Esophagus (tissue), 2 donors: ENCODE measurements around the gene ERCC1. TPM values are rescaled to one million over a fixed set of nuclear protein-coding genes. Genes with fewer than 3 reads are reported as not detected.
A peak's percentile ranks its signal among the peaks of the same experiment; 100 is the strongest.
"Not testable (repeated sequence)": the region's sequence is repeated elsewhere in the genome, so short reads cannot be mapped to it uniquely, and the experiment has no call there.

Experiments
- H3K27ac ChIP-seq, 2 donors: one replicate each; pipeline ENCODE4 v1.5.1; 2013; ENCODE audit warnings: low read depth in 2 of 2, mild to moderate bottlenecking in 2 of 2, inconsistent platforms in 1 of 2, low read length in 1 of 2, moderate library complexity in 1 of 2
- H3K27me3 ChIP-seq, 2 donors: one replicate each; pipeline ENCODE4 v1.6.1; 2013; ENCODE audit warnings: low read length in 2 of 2, control low read depth in 1 of 2, mild to moderate bottlenecking in 1 of 2; ENCODE audit not compliant: insufficient read depth in 2 of 2, control insufficient read depth in 1 of 2
- H3K36me3 ChIP-seq, 2 donors: one replicate each; pipeline ENCODE4 v1.6.1; 2013; ENCODE audit warnings: low read length in 1 of 2; ENCODE audit not compliant: control insufficient read depth in 2 of 2, insufficient read depth in 2 of 2
- H3K4me1 ChIP-seq, 2 donors: one replicate each; pipeline ENCODE4 v1.6.1; 2013; ENCODE audit warnings: low read length in 1 of 2; ENCODE audit not compliant: control insufficient read depth in 2 of 2, insufficient read depth in 2 of 2
- H3K4me3 ChIP-seq, 2 donors: one replicate each; pipeline ENCODE4 v1.5.1; 2013; ENCODE audit warnings: low read length in 2 of 2, mild to moderate bottlenecking in 2 of 2, low read depth in 1 of 2, moderate library complexity in 1 of 2
- H3K9me3 ChIP-seq, 2 donors: one replicate each; pipeline ENCODE4 v1.6.1; 2013; ENCODE audit warnings: mild to moderate bottlenecking in 2 of 2, low read depth in 1 of 2, low read length in 1 of 2, moderate library complexity in 1 of 2; ENCODE audit not compliant: control insufficient read depth in 2 of 2, insufficient read depth in 1 of 2
- WGBS, 2 donors: extraction: QIAGEN DNeasy Blood & Tissue Kit; methylation state at CpG; one replicate each; pipeline ENCODE4 v1.1.7; 2013; 5-methylcytosine and 5-hydroxymethylcytosine counted together
- polyA plus RNA-seq, 2 donors: library from polyadenylated mRNA; stranded (reverse); fragments of 200-250 nt; gene quantifications; one replicate each; pipeline ENCODE4 v1.2.3, GENCODE V29; 2013
- donor health status: healthy with polysubstance abuse.
- donor health status: Bipolar disorder and iron deficiency.

The ERCC1 gene
- polyA plus RNA-seq, 2 donors: 33.3 to 33.4 TPM

DNA sequence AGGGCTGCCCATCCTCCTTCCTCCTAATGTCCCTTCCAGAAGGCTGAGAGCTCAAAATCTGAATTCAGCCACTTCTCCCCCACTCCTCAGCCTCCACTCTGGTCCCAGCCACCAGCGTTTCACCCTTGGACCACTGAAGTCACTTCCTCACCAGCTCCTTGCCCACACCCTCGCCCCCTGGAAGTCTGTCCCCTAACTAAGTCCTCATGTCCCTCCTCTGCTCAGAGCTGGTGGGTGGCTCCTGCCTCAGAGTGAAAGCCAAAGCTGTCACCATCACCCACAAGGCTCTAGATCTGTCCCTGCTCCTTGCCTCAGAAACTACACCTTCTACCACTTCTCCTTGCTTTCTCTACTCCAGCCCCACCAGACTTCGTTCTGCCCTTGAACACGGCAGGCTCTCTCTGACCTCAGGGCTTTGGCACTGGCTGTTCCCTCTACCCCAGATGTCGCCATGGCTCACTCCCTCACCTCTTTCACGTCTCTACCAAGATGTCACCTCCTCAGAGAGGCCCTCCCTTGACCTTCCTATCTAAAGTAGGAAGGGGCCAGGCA is 1.7 kb downstream of the ERCC1 start:
- 67 to 71% methylated on average over 6 of the region's 6 CpGs for WGBS, 2 donors
- Histone ChIP-seq H3K4me3 (no peak overlapping the region), H3K27ac (no peak overlapping the region), H3K4me1 (peaks cover 0 to 10% of the 10 kb centered on the region in 2 donors), H3K36me3 (peaks cover 3 to 18% of the 10 kb centered on the region in 2 donors), H3K27me3 (no peaks in the 10 kb centered on the region), H3K9me3 (no peaks in the 10 kb centered on the region)

DNA sequence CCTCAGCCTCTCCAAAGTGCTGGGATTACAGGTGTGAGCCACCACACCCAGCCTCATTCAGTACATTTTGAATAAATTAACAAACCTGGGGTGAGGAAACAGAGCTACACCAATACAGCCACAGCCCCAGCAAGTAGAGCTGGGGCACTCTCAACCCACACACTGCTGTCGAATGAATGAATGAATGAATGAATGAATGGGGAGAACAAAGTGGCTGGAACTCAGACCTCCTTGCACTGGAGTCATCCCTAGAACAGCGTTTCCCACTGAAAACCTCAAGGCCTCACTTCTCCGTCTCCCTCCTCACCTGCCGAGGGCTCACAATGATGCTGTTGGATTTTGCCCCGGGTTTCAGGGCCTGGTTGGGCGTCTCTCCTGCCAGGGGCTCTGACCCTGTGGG is 2.8 kb downstream of the ERCC1 start:
- H3K27me3 ChIP-seq: no peaks in the 10 kb centered on the region
- no peaks in the 10 kb centered on the region for H3K9me3 ChIP-seq
- H3K27ac ChIP-seq: no peak overlapping the region
- H3K4me1 ChIP-seq: peaks cover 0 to 10% of the 10 kb centered on the region in 2 donors
- 82 to 89% methylated on average over 6 of the region's 6 CpGs for WGBS, 2 donors
- no peak overlapping the region for H3K4me3 ChIP-seq
- peaks cover 3 to 18% of the 10 kb centered on the region in 2 donors for H3K36me3 ChIP-seq

DNA sequence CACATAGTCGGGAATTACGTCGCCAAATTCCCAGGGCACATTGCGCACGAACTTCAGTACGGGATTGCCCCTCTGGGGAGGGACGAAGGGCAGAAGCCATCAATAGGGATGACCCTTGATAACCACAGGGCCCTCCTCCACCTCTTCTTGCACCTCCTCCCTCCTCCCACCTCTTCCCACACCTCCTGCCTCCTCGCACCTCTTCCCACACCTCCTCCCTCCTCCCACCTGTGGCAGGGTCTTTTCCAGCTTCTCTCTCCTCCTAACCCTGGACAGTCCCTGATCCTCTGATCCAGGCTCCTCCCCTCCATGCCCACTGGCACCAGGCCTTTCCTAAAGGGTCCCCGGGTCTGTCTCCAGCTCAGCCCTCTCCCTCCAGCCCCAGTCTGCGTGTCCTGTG is 3.4 kb downstream of the ERCC1 start:
- Histone ChIP-seq H3K36me3 (peaks cover 3 to 18% of the 10 kb centered on the region in 2 donors), H3K4me1 (peaks cover 0 to 10% of the 10 kb centered on the region in 2 donors)
- WGBS, 2 donors: 80 to 85% methylated on average over 10 of the region's 10 CpGs

GRCh38 chr19:45419895-45420294 is 3.8 kb downstream of the ERCC1 start:
- Histone ChIP-seq H3K36me3 (peaks cover 3 to 18% of the 10 kb centered on the region in 2 donors), H3K4me1 (peaks cover 0 to 10% of the 10 kb centered on the region in 2 donors), H3K9me3 (no peaks in the 10 kb centered on the region), H3K27ac (no peak overlapping the region), H3K4me3 (no peak overlapping the region), H3K27me3 (no peaks in the 10 kb centered on the region)
- 40% methylated on average over 3 of the region's 3 CpGs for WGBS, 2 donors

More for the DNA sequence above, 3.4 kb downstream of the ERCC1 start:
- no peaks in the 10 kb centered on the region for H3K27me3 ChIP-seq
- H3K9me3 ChIP-seq: no peaks in the 10 kb centered on the region
- H3K27ac ChIP-seq: no peak overlapping the region
- no peak overlapping the region for H3K4me3 ChIP-seq

GRCh38 chr19:45419396-45419795 is 4.3 kb downstream of the ERCC1 start:
- H3K9me3 ChIP-seq: no peaks in the 10 kb centered on the region
- no peak overlapping the region for H3K4me3 ChIP-seq
- peak overlapping the region in 1 of 2 donors; percentile 5 for H3K27ac ChIP-seq
- H3K4me1 ChIP-seq: peaks cover 0 to 10% of the 10 kb centered on the region in 2 donors
- H3K27me3 ChIP-seq: no peaks in the 10 kb centered on the region
- H3K36me3 ChIP-seq: peaks cover 3 to 22% of the 10 kb centered on the region in 2 donors
- WGBS, 2 donors: 46 to 50% methylated on average over 4 of the region's 4 CpGs

GRCh38 chr19:45418802-45419201 is 4.9 kb downstream of the ERCC1 start:
- no peaks in the 10 kb centered on the region for H3K27me3 ChIP-seq
- WGBS, 2 donors: 74 to 77% methylated on average over 9 of the region's 9 CpGs
- H3K36me3 ChIP-seq: peaks cover 5 to 24% of the 10 kb centered on the region in 2 donors
- H3K27ac ChIP-seq: no peak overlapping the region
- no peak overlapping the region for H3K4me3 ChIP-seq
- H3K9me3 ChIP-seq: no peaks in the 10 kb centered on the region
- H3K4me1 ChIP-seq: peaks cover 0 to 10% of the 10 kb centered on the region in 2 donors

- no peaks in the 10 kb centered on the region for H3K27me3 ChIP-seq
- H3K4me3 ChIP-seq: no peak overlapping the region
- peaks cover 0 to 6% of the 10 kb centered on the region in 2 donors for H3K4me1 ChIP-seq
- 76 to 90% methylated on average over 4 of the region's 4 CpGs for WGBS, 2 donors
- H3K9me3 ChIP-seq: no peaks in the 10 kb centered on the region
- H3K27ac ChIP-seq: no peak overlapping the region
- H3K36me3 ChIP-seq: peaks cover 6 to 24% of the 10 kb centered on the region in 2 donors
Observed at GRCh38 chr19:45417151-45417550, 6.6 kb downstream of the ERCC1 start.

DNA sequence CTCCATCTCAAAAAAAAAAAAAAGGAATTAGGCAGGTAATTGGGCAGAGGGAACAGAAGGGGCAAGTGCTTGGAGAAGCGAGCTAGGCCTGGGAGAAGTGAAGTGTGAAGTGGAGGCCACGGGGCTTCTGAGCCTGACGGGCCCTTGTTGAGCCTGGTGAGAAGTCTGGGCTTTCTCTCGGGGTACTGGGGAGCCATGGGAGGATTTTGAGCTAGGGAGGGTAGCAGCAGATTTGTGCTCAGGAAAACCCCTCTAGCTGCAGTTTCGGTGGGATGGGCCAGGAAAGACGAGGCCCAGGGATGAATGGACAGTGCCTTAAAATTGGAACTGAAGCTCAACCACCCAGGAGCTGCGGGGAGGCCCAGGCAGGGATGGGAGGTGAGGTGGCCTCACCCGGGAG is 9.2 kb downstream of the ERCC1 start:
- H3K36me3 ChIP-seq: peaks cover 6 to 17% of the 10 kb centered on the region in 2 donors
- WGBS, 2 donors: 93 to 95% methylated on average over 8 of the region's 8 CpGs
- no peaks in the 10 kb centered on the region for H3K27me3 ChIP-seq
- no peak overlapping the region for H3K4me3 ChIP-seq
- H3K4me1 ChIP-seq: no peaks in the 10 kb centered on the region
- H3K27ac ChIP-seq: no peak overlapping the region
- H3K9me3 ChIP-seq: no peaks in the 10 kb centered on the region

- peaks cover 3 to 11% of the 10 kb centered on the region in 2 donors for H3K36me3 ChIP-seq
- no peak overlapping the region for H3K4me3 ChIP-seq
- no peak overlapping the region for H3K27ac ChIP-seq
- H3K9me3 ChIP-seq: no peaks in the 10 kb centered on the region
- 88 to 89% methylated on average over 6 of the region's 6 CpGs for WGBS, 2 donors
- H3K4me1 ChIP-seq: no peaks in the 10 kb centered on the region
- no peaks in the 10 kb centered on the region for H3K27me3 ChIP-seq
Observed at GRCh38 chr19:45413497-45413896, 10.2 kb downstream of the ERCC1 start.

GRCh38 chr19:45410330-45410729 is 13.4 kb downstream of the ERCC1 start:
- H3K27ac ChIP-seq, H3K27me3 ChIP-seq, H3K9me3 ChIP-seq, H3K36me3 ChIP-seq, H3K4me3 ChIP-seq, H3K4me1 ChIP-seq: not testable (repeated sequence)
- 93 to 94% methylated on average over 4 of the region's 4 CpGs for WGBS, 2 donors
